GM19324 (cell line): ENCODE data around the gene ERRFI1.
"Not testable (repeated sequence)": the region's sequence is repeated elsewhere in the genome, so short reads cannot be mapped to it uniquely, and the experiment has no call there.

ENCODE experiments used
- ATAC-seq: cut with Tn5 transposase; IDR thresholded peaks from one replicate; pipeline ENCODE4 v1.9.1; 2021; ENCODE audit warnings: mild to moderate bottlenecking, moderate library complexity; ENCODE audit not compliant: unreplicated experiment, low FRiP score

Gene ERRFI1

DNA sequence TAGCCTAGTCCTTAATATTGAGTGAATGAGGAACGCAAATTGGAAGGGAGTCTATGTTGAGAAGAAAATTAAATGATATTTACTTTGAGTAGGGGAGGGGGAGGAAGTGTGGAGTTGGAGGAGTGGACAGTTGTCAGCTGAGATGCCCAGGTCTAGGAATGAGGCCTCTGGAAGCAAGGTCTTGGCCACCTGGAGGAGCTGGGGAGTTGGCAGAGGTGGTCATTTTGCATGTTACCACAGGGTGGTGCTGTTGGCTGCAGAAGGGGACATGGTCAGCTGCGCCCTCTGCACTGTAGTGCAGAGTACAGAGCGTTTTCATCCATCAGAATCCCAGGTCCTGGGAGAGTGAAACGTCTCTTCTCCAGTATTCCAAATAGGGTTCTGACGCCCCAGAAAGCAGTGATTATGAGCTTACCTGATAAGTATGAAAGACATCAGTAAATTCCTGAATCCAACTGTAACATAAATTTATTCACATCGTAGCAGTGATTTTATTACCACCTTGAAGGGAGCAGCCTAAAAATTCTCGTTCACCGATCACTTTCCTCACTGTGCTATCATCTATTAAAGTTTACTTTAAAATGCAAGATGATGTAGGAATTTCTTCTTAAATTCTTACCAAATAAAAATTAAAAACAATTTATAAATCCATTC lies 50.8 kb downstream of the ERRFI1 start:
- ATAC-seq, result no peak

- no peak for ATAC-seq
Observed at GRCh38 chr1:7973086-7973485, 53.0 kb downstream of the ERRFI1 start.

GRCh38 chr1:7972285-7972684 lies 53.8 kb downstream of the ERRFI1 start:
- no peak for ATAC-seq

GRCh38 chr1:7971024-7971423 lies 55.1 kb downstream of the ERRFI1 start:
- ATAC-seq, result no peak

DNA sequence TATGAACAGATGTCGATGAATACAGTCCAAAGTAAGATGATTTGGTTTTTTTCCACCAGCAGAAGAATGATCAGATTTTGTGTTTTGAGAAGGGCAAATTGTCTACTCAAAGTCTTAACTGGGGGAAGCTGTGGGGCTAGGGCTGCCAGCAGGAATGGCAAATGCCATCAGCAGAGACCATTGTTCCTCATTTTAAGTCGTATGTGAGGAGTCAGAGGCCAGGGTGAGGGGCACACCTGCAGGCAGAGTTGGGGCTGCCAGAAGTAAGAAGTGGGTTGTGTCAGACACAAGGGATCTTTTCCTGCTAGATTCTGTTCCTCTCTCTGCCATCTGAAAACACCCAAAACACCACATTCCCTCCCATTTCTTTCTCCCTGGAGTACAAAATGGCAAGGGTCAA lies 55.9 kb downstream of the ERRFI1 start:
- no peak for ATAC-seq

DNA sequence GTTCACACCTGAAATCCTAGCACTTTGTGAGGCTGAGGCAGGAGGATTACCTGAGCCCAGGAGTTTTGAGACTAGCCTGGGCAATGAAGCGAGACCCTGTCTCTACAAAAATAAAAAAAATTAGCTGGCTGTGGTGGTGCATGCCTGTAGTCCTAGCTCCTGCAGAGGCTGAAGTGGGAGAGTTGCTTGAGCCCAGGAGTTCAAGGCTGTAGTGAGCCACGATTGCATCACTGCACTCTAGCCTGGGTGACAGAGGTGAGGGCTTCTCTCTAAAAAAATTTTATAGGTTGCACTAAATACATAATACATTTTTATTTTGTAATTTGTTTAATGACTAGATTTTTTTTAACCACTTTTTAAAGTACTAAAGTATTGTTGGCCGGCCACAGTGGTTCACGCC lies 58.5 kb downstream of the ERRFI1 start:
- ATAC-seq, result no peak

DNA sequence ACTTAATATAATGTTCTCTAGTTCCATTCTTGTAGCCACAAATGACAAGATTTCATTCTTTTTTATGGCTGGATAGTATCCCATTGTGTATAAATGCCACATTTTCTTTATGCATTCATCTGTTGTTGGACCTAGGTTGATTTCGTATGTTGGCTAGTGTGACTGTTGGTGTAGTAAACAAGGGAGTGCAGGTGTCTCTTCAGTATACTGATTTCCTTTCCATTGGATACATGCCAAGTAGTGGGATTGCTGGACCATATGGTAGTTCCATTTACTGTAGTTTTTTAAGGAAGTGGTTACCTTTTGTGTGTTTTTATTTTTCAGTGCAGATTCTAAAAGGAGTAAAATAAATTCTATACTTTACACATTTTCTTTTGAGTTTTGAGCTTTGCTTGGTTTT lies 58.9 kb downstream of the ERRFI1 start:
- no peak for ATAC-seq

DNA sequence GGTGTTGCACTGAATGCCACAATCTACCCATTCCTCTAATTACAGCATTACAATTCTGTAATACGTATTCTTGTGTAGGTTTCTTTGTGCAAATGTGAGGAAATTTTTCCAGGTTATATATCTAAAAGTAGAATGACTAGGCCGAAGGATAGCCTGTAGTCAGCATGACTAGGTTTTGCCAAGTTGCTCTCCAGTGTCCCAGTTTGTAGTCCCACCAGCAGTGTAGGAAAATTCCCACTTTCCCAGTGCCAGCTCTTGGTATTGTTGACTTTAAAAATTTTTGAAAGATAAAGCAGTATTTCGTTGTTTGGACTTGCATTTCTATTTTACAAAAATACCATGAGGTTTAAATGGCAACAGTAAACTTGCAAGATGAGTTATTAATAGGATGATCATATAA lies 61.6 kb downstream of the ERRFI1 start:
- no peak for ATAC-seq

- not testable (repeated sequence) for ATAC-seq
Observed at GRCh38 chr1:7963841-7964240, 62.3 kb downstream of the ERRFI1 start.

DNA sequence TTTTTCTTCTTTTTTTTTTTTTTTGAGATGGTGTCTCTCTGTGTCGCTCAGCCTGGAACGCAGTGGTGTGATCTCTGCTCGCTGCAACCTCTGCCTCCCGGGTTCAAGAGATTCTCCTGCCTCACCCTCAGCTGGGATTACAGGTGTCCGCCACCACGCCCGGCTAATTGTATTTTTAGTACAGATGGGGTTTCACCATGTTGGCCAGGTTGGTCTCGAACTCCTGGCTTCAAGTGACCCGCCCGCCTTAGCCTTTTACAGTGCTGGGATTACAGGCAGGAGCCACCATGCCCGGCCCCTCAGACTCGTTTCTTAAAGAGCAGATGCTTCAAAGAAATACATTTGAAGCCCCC lies 62.8 kb downstream of the ERRFI1 start:
- ATAC-seq, result not testable (repeated sequence)

DNA sequence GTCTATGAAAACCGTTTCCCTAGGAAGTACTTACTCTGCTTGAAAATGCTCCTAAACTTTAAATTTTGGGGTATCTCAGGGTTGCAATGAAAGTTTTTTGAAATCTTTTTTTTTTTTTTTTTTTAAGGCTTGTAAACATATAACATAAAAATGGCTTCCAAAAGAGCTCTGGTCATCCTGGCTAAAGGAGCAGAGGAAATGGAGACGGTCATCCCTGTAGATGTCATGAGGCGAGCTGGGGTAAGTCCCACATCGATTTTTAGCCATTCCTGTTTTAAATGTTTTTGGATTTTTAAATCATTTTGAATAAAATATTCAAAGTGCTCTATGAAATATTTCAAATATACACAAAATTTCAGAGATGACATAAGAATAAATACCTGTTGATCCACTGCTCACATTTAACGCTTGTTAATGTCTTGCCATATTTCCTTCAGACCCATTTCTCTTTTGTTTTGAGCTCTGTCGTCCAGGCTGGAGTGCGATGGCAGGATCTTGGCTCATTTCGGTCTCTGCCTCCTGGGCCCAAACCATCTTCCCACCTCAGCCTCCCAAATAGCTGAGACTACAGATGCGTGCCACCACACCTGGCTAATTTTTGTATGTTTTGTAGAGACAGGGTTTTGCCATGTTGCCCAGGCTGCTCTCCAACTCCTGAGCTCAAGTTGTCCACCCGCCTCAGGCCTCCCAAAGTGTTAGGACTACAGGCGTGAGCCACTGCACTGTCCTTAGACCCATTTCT lies 63.3 kb downstream of the ERRFI1 start:
- ATAC-seq, result no peak

DNA sequence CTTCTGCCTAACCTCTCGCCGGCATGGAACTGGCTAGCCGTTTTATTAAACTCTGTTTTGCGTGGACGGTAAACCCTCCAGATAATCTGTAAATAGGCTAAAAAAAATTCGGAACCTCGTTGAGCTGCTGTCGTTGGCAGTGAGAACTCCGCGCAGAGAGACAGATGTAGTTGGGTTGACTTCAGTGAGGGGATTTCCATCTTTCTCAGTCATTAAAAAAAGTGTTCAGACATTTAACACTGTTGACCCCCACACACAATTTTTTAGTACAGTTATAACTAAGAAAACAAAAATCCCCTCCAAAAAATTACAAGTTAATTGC lies 64.1 kb downstream of the ERRFI1 start:
- no peak for ATAC-seq
